HCT116 (cell line): Measurements from ENCODE around the gene FKBP1A. TPM values are rescaled to one million over a fixed set of nuclear protein-coding genes. Genes with fewer than 3 reads are reported as not detected.
A peak's percentile ranks its signal among the peaks of the same experiment; 100 is the strongest.

Source experiments
- ATAC-seq: fragments of 200-7000 bp; cut with Tn5 transposase; 2 replicates; pipeline ENCODE4 v1.9.1; 2020; ENCODE audit warnings: mild to moderate bottlenecking, moderate library complexity
- BruUV-seq: library from RNA; stranded (reverse); fragments of 400-500 nt; replicated peaks from 2 replicates; lab custom pipeline; 2021; lab: Mats Ljungman, UMichigan
- CTCF ChIA-PET: fragments of 300-600 bp; sonication (Branson Sonifier 250); formaldehyde crosslinking; loops from one replicate; lab custom pipeline; 2021; ENCODE audit warnings: antibody characterized with exemption; lab: Charles Lee
- POLR2A ChIA-PET: fragments of 300-600, 350-600 bp; sonication (Branson Sonifier 250); formaldehyde crosslinking; loops from one replicate; lab custom pipeline; 2021; ENCODE audit warnings: antibody characterized with exemption; lab: Charles Lee
- RAD21 ChIA-PET, 2 experiments: fragments of 300-600 bp; sonication (Branson Sonifier 250); formaldehyde crosslinking; loops; one replicate each; lab custom pipeline; 2023; ENCODE audit warnings: low total read pairs in 2 of 2; ENCODE audit not compliant: uncharacterized antibody in 2 of 2, unreplicated experiment in 2 of 2, low non-redundant PET in 1 of 2; lab: Charles Lee
- DNase-seq: peaks from one replicate; pipeline ENCODE4 v3.0.0-alpha.2; 2010; ENCODE audit warnings: low read depth, low spot score
- H2AFZ ChIP-seq: fragments of 200-600 bp; shearing (Covaris generic), sonication (generic); 2 replicates; pipeline ENCODE4 v1.6.1; 2017; ENCODE audit warnings: low read depth, mixed run types, mixed read lengths, antibody characterized with exemption, low read length; ENCODE audit not compliant: poor library complexity, severe bottlenecking
- H3K27ac ChIP-seq: 2 replicates; pipeline ENCODE4 v1.5.1; 2012; ENCODE audit warnings: low read depth, low read length
- H3K27me3 ChIP-seq: fragments of 200-600 bp; sonication (generic); 2 replicates; pipeline ENCODE4 v1.6.1; 2016; ENCODE audit warnings: mixed run types, low read length, mixed read lengths; ENCODE audit not compliant: insufficient read depth
- H3K36me3 ChIP-seq, 2 experiments: fragments of 200-500 bp in 1 of 2; fragments of 200-600 bp in 1 of 2; sonication (Bioruptor generic) in 1 of 2; sonication (generic) in 1 of 2; 2 replicates each; pipeline versions ENCODE4 v1.5.1 to v1.6.1; 2014 to 2016; ENCODE audit warnings: low read length in 2 of 2, inconsistent platforms in 1 of 2, mixed read lengths in 1 of 2, mixed run types in 1 of 2; ENCODE audit not compliant: insufficient read depth in 2 of 2, control insufficient read depth in 1 of 2
- H3K4me1 ChIP-seq, 2 experiments: fragments of 200-600 bp in 1 of 2; sonication (generic) in 1 of 2; 2 replicates each; pipeline versions ENCODE4 v1.5.1 to v1.6.1; 2012 to 2017; ENCODE audit warnings: low read length in 2 of 2, inconsistent platforms in 1 of 2, mild to moderate bottlenecking in 1 of 2, mixed read lengths in 1 of 2, mixed run types in 1 of 2, moderate library complexity in 1 of 2; ENCODE audit not compliant: insufficient read depth in 2 of 2, control insufficient read depth in 1 of 2
- H3K4me2 ChIP-seq: fragments of 200-600 bp; sonication (generic); 2 replicates; pipeline ENCODE4 v1.6.1; 2017; ENCODE audit warnings: mixed run types, low read length, mixed read lengths
- H3K4me3 ChIP-seq, 2 experiments: fragments of 200-600 bp in 1 of 2; sonication (generic) in 1 of 2; replicated peaks in 1 of 2; 2 replicates each; pipeline ENCODE4 v1.5.1; 2011 to 2016; ENCODE audit warnings: low read length in 2 of 2, control low read depth in 1 of 2, low read depth in 1 of 2, mild to moderate bottlenecking in 1 of 2, mixed read lengths in 1 of 2, mixed run types in 1 of 2
- H3K79me2 ChIP-seq: fragments of 200-600 bp; sonication (generic); 2 replicates; pipeline ENCODE4 v1.6.1; 2017; ENCODE audit warnings: mild to moderate bottlenecking, mixed run types, low read length, moderate library complexity, mixed read lengths; ENCODE audit not compliant: insufficient read depth
- H3K9ac ChIP-seq: fragments of 200-600 bp; sonication (generic); 2 replicates; pipeline ENCODE4 v1.6.1; 2016; ENCODE audit warnings: low read length, mixed read lengths
- H3K9me2 ChIP-seq: fragments of 200-600 bp; sonication (generic), shearing (Covaris generic); 2 replicates; pipeline ENCODE4 v1.6.1; 2017; ENCODE audit warnings: mixed run types, mild to moderate bottlenecking, moderate library complexity; ENCODE audit not compliant: insufficient read depth
- H3K9me3 ChIP-seq, 2 experiments: fragments of 200-500 bp in 1 of 2; fragments of 200-600 bp in 1 of 2; sonication (Bioruptor generic) in 1 of 2; sonication (generic) in 1 of 2; 2 replicates each; pipeline ENCODE4 v1.6.1; 2014 to 2017; ENCODE audit warnings: low read length in 2 of 2, mixed read lengths in 2 of 2, inconsistent platforms in 1 of 2, low read depth in 1 of 2, mild to moderate bottlenecking in 1 of 2, mixed run types in 1 of 2, moderate library complexity in 1 of 2; ENCODE audit not compliant: control insufficient read depth in 1 of 2, insufficient read depth in 1 of 2
- H4K20me1 ChIP-seq: fragments of 200-600 bp; sonication (generic), shearing (Covaris generic); 2 replicates; pipeline ENCODE4 v1.6.1; 2017; ENCODE audit warnings: mixed run types, mild to moderate bottlenecking, moderate library complexity; ENCODE audit not compliant: insufficient read depth
- CEBPB ChIP-seq: IDR thresholded peaks from 2 replicates; pipeline ENCODE4 v1.6.1; 2012; ENCODE audit warnings: low read depth
- FOSL1 ChIP-seq: IDR thresholded peaks from 2 replicates; pipeline ENCODE4 v1.6.1; 2012; ENCODE audit warnings: low read depth
- JUND ChIP-seq: IDR thresholded peaks from 2 replicates; pipeline ENCODE4 v1.6.1; 2012
- POLR2A ChIP-seq: IDR thresholded peaks from 2 replicates; pipeline ENCODE4 v1.7.0; 2011; ENCODE audit warnings: borderline replicate concordance; ENCODE audit not compliant: insufficient read depth, insufficient read length; ENCODE audit errors: extremely low read depth
- RAD21 ChIP-seq: IDR thresholded peaks from 2 replicates; pipeline ENCODE4 v1.6.1; 2012; ENCODE audit warnings: low read depth, mild to moderate bottlenecking
- REST ChIP-seq: IDR thresholded peaks from 2 replicates; pipeline ENCODE4 v1.6.1; 2012; ENCODE audit warnings: low read depth
- SIN3A ChIP-seq: IDR thresholded peaks from 2 replicates; pipeline ENCODE4 v1.6.1; 2012; ENCODE audit warnings: low read depth
- SP1 ChIP-seq: IDR thresholded peaks from 2 replicates; pipeline ENCODE4 v1.6.1; 2012; ENCODE audit warnings: low read depth
- YY1 ChIP-seq: IDR thresholded peaks from 2 replicates; pipeline ENCODE4 v1.6.1; 2011; ENCODE audit warnings: low read length, low read depth, moderate library complexity, mild to moderate bottlenecking; ENCODE audit not compliant: insufficient replicate concordance; ENCODE audit errors: extremely low read depth
- ZFX ChIP-seq: fragments of 450-650 bp; IDR thresholded peaks from 2 replicates; pipeline ENCODE4 v1.6.1; 2017
- intact Hi-C: fragments of 100-400 bp; cut with micrococcal nuclease; formaldehyde crosslinking; loops from 2 replicates; pipeline ENCODE4 v1.10.0; 2022
- total RNA-seq: library from RNA; stranded (reverse); gene quantifications from one replicate; pipeline ENCODE4 v1.2.1, GENCODE V29; 2021; ENCODE audit not compliant: unreplicated experiment

FKBP1A gene
- total RNA-seq, 1 experiment from 2014 or later, result 259 TPM

GRCh38 chr20:1330075-1330830, 62.6 kb downstream of the FKBP1A start (continued):
- TF ChIP-seq REST, result no peak
- TF ChIP-seq ZFX, result no peak

GRCh38 chr20:1328680-1329330, 64.0 kb downstream of the FKBP1A start, which contains the start of gene SDCBP2:
TSS of gene SDCBP2 (minus strand) at chr20:1329139. CDS start at chr20:1320416, 8,723 bp downstream.
- Histone ChIP-seq H3K9ac (peak within 1 kb of the TSS; percentile 99), H3K36me3 (0 out of 4 replicates have a peak, but pooled peaks cover 0 to 3% of the 10 kb centered on the region in 2 experiments), H3K9me2 (no peaks in the 10 kb centered on the region), H3K27ac (peak within 1 kb of the TSS; percentile 36), H3K4me3 (no peak within 1 kb of the TSS; a peak in 1 of 4 replicates), H3K4me1 (peaks cover 32 to 52% of the 10 kb centered on the region in 2 experiments), H3K79me2 (peaks cover 82% of the 10 kb centered on the region), H3K9me3 (no peaks in the 10 kb centered on the region), H2AFZ (no peak within 1 kb of the TSS), H4K20me1 (no peaks in the 10 kb centered on the region), H3K27me3 (no peaks in the 10 kb centered on the region), H3K4me2 (peak within 1 kb of the TSS; percentile 94)
- ChIA-PET CTCF (no interaction called here), POLR2A (no interaction called here), RAD21 (interaction anchor here in 1 of 2 experiments (0.5 kb wide), 1 partner anchor 55 kb away, joined by 4 read pairs; no protein-coding TSS in a partner anchor)
- intact Hi-C loops, result loop anchor here (5.0 kb wide), 2 partner anchors 63 to 138 kb away; partner anchors contain the start of genes FKBP1A and NSFL1C
- peak; percentile 48 for ATAC-seq
- no TSS peak for BruUV-seq
- TF ChIP-seq JUND, result peak; percentile 58
- TF ChIP-seq CEBPB, result no peak
- TF ChIP-seq FOSL1, result peak; percentile 23; the same call in 1 of the 2 replicates
- TF ChIP-seq SIN3A, result peak; percentile 70; the same call in 1 of the 2 replicates
- TF ChIP-seq POLR2A, result no peak
- 0 out of 2 replicates have a peak, but pooled peaks have one; percentile 54 for TF ChIP-seq SP1
- TF ChIP-seq RAD21, result no peak
- no peak for TF ChIP-seq YY1
- DNase-seq, result peak; percentile 23
